Breast epithelium (tissue), 3 donors: ENCODE results near the gene EHMT1.

Experiments used
- POLR2AphosphoS5 ChIP-seq, 3 donors: sonication (generic); formaldehyde crosslinking; IDR thresholded peaks; one replicate each; pipeline ENCODE4 v1.6.1; 2017; ENCODE audit warnings: antibody characterized with exemption in 3 of 3
- TF ChIP-seq, protein P1 (sequence below), 3 donors: fragments of 450-650 bp; IDR thresholded peaks; one replicate each; pipeline ENCODE4 v1.5.1; 2016 to 2017; ENCODE audit warnings: antibody characterized with exemption in 3 of 3, mild to moderate bottlenecking in 3 of 3, moderate library complexity in 3 of 3

DNA sequence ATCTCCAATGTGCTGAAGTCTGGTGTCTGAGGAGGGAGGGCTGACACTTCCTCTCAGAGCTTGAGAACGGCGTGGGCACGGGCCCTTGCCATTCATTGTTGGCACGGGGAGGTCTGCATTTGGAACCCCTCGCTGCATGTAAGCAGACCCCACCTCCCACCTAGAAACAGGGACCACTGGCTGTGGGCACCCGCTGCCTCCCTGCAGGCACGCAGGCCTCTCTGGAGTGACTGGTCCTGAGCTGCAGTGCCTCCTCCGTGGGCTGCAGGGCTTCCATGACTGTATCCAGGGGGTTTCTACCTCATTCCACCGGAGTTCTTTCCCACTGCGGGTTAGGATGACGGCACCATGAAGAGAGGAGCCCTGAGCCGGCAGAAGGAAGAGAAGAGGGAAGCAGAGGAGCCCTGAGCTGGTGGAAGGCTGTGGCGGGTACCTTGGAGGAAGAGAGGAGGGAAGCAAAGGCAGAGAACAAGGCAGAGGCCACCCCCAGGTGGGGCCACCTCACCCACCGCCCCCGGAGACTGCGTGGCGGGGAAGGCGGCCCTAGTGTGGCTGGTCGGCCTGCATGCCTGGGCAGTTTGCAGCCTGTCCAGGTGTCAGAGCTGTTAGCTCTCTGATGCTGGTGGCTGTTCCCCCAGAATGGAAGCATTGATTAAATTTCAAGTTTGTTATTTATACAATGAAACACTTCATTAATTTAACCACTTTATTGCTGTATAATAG lies 183.9 kb downstream of the EHMT1 start:
- TF ChIP-seq, protein P1, sequence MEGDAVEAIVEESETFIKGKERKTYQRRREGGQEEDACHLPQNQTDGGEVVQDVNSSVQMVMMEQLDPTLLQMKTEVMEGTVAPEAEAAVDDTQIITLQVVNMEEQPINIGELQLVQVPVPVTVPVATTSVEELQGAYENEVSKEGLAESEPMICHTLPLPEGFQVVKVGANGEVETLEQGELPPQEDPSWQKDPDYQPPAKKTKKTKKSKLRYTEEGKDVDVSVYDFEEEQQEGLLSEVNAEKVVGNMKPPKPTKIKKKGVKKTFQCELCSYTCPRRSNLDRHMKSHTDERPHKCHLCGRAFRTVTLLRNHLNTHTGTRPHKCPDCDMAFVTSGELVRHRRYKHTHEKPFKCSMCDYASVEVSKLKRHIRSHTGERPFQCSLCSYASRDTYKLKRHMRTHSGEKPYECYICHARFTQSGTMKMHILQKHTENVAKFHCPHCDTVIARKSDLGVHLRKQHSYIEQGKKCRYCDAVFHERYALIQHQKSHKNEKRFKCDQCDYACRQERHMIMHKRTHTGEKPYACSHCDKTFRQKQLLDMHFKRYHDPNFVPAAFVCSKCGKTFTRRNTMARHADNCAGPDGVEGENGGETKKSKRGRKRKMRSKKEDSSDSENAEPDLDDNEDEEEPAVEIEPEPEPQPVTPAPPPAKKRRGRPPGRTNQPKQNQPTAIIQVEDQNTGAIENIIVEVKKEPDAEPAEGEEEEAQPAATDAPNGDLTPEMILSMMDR (IDR thresholded peaks at IDR 0.05) = no peak
- TF ChIP-seq POLR2AphosphoS5 (IDR thresholded peaks at IDR 0.05) = no peak
